OCI-LY7 (cell line): ENCODE data around the gene ZNF683.

Experiments
- CTCF ChIP-seq: fragments of 200-600 bp; sonication (generic); conservative IDR thresholded peaks from 2 replicates; pipeline ENCODE4 v1.5.1; 2014; ENCODE audit warnings: mild to moderate bottlenecking, antibody characterized with exemption, low read length, moderate library complexity, mixed read lengths
- EZH2phosphoT487 ChIP-seq: fragments of 200-600 bp; sonication (generic); IDR thresholded peaks from 2 replicates; pipeline ENCODE4 v1.6.1; 2018; ENCODE audit warnings: low read depth, borderline replicate concordance, mild to moderate bottlenecking, mixed run types, antibody characterized with exemption, low read length, moderate library complexity, mixed read lengths

- TF ChIP-seq CTCF (no peak), EZH2phosphoT487 (no peak)
Observed at GRCh38 chr1:26419494-26419893, 46.9 kb upstream of the ZNF683 start.
